Measurements from ENCODE around the gene TFAP2A.

TFAP2A gene

GRCh38 chr6:10421158-10421920 lies 6.5 kb upstream of the TFAP2A start:
- no peak for DNase-seq (ENCODE audit: low read depth)
- no peak overlapping the region for H3K4me3 ChIP-seq (ENCODE audit: low read depth, low read length)
- peak; percentile 1 for TF ChIP-seq CTCF (IDR thresholded peaks at IDR 0.05; ENCODE audit: insufficient read depth, low read depth, low read length, missing control alignments)

GRCh38 chr6:10420546-10421157 lies 5.8 kb upstream of the TFAP2A start:
- H3K4me3 ChIP-seq (ENCODE audit: low read depth, low read length), result no peak overlapping the region
- no peak for DNase-seq (ENCODE audit: low read depth)
- TF ChIP-seq CTCF (IDR thresholded peaks at IDR 0.05; ENCODE audit: insufficient read depth, low read depth, low read length, missing control alignments), result no peak

GRCh38 chr6:10419749-10420545 lies 5.1 kb upstream of the TFAP2A start:
- DNase-seq (ENCODE audit: low read depth), result peak; percentile 50
- no peak overlapping the region for H3K4me3 ChIP-seq (ENCODE audit: low read depth, low read length)

GRCh38 chr6:10418862-10419748 lies 4.2 kb upstream of the TFAP2A start:
- DNase-seq (ENCODE audit: low read depth), result peak; percentile 86
- no peak for TF ChIP-seq CTCF (IDR thresholded peaks at IDR 0.05; ENCODE audit: insufficient read depth, low read depth, low read length, missing control alignments)
- H3K4me3 ChIP-seq (ENCODE audit: low read depth, low read length), result peak overlapping the region; percentile 2

More at GRCh38 chr6:10419749-10420545, 5.1 kb upstream of the TFAP2A start:
- TF ChIP-seq CTCF (IDR thresholded peaks at IDR 0.05; ENCODE audit: insufficient read depth, low read depth, low read length, missing control alignments), result no peak

GRCh38 chr6:10418361-10418861 lies 3.5 kb upstream of the TFAP2A start:
- DNase-seq (ENCODE audit: low read depth), result peak; percentile 42
- no peak for TF ChIP-seq CTCF (IDR thresholded peaks at IDR 0.05; ENCODE audit: insufficient read depth, low read depth, low read length, missing control alignments)
- peak overlapping the region; percentile 2 for H3K4me3 ChIP-seq (ENCODE audit: low read depth, low read length)

GRCh38 chr6:10417681-10418104 lies 2.8 kb upstream of the TFAP2A start:
- no peak for TF ChIP-seq CTCF (IDR thresholded peaks at IDR 0.05; ENCODE audit: insufficient read depth, low read depth, low read length, missing control alignments)
- DNase-seq (ENCODE audit: low read depth), result no peak
- H3K4me3 ChIP-seq (ENCODE audit: low read depth, low read length), result peak overlapping the region; percentile 50

Data from GM12865 (cell line).